Right atrium auricular region (tissue), 2 donors: ENCODE results near the gene UGGT1. TPM values are rescaled to one million over a fixed set of nuclear protein-coding genes. Genes with fewer than 3 reads are reported as not detected.

Source experiments
- DNase-seq: peaks from one replicate; pipeline ENCODE4 v3.0.0-alpha.2; 2019; ENCODE audit warnings: low spot score
- H3K27ac ChIP-seq, 2 donors: fragments of 200-600 bp; sonication (generic); 1 replicate in 1 of 2; 2 replicates in 1 of 2; pipeline ENCODE4 v1.5.1; 2016 to 2019
- H3K27me3 ChIP-seq, 2 donors: fragments of 200-600 bp; sonication (generic); one replicate each; pipeline versions ENCODE4 v1.5.1 to v1.6.0; 2017 to 2019
- H3K36me3 ChIP-seq: fragments of 200-600 bp; sonication (generic); one replicate; pipeline ENCODE4 v1.5.1; 2016
- H3K4me1 ChIP-seq, 2 donors: fragments of 200-600 bp; sonication (generic); one replicate each; pipeline versions ENCODE4 v1.5.1 to v1.6.0; 2017 to 2019
- H3K4me3 ChIP-seq, 2 donors: fragments of 200-600 bp; sonication (generic); 1 replicate in 1 of 2; 2 replicates in 1 of 2; pipeline ENCODE4 v1.5.1; 2017 to 2019; ENCODE audit warnings: mild to moderate bottlenecking in 1 of 2, moderate library complexity in 1 of 2
- H3K9me3 ChIP-seq, 2 donors: fragments of 200-600 bp; sonication (generic); one replicate each; pipeline ENCODE4 v1.5.1; 2019
- CTCF ChIP-seq, 2 donors: fragments of 200-600 bp; sonication (generic); IDR thresholded peaks; one replicate each; pipeline ENCODE4 v1.5.1; 2019; ENCODE audit warnings: antibody characterized with exemption in 2 of 2
- total RNA-seq, 2 donors: library from RNA; depleted of rRNA; stranded (reverse); fragments of >200 nt; gene quantifications; one replicate each; pipeline ENCODE4 v1.1.0, GENCODE V29; 2016

Gene UGGT1
- total RNA-seq, 2 donors from 2014 or later: 33.5 to 47.2 TPM

- no peaks in the 10 kb centered on the region for H3K36me3 ChIP-seq
- TF ChIP-seq CTCF (IDR thresholded peaks at IDR 0.05): no peak
- no peaks in the 10 kb centered on the region for H3K27me3 ChIP-seq
- no peaks in the 10 kb centered on the region for H3K4me1 ChIP-seq
- DNase-seq: no peak
- no peak overlapping the region for H3K4me3 ChIP-seq
- H3K9me3 ChIP-seq: no peaks in the 10 kb centered on the region
- H3K27ac ChIP-seq: no peak overlapping the region
Measured at GRCh38 chr2:128076461-128077106, 14.4 kb upstream of the UGGT1 start.

GRCh38 chr2:128084757-128085156 is 6.2 kb upstream of the UGGT1 start:
- H3K27me3 ChIP-seq: no peaks in the 10 kb centered on the region
- no peak for TF ChIP-seq CTCF (IDR thresholded peaks at IDR 0.05)

GRCh38 chr2:128086244-128086643 is 4.8 kb upstream of the UGGT1 start:
- DNase-seq: no peak
- no peak for TF ChIP-seq CTCF (IDR thresholded peaks at IDR 0.05)
- Histone ChIP-seq H3K27me3 (no peaks in the 10 kb centered on the region), H3K27ac (no peak overlapping the region), H3K9me3 (no peaks in the 10 kb centered on the region), H3K36me3 (no peaks in the 10 kb centered on the region), H3K4me3 (no peak overlapping the region), H3K4me1 (no peaks in the 10 kb centered on the region)

More at GRCh38 chr2:128084757-128085156, 6.2 kb upstream of the UGGT1 start:
- Histone ChIP-seq H3K27ac (no peak overlapping the region), H3K36me3 (no peaks in the 10 kb centered on the region), H3K9me3 (no peaks in the 10 kb centered on the region), H3K4me1 (no peaks in the 10 kb centered on the region), H3K4me3 (no peak overlapping the region)
- no peak for DNase-seq

GRCh38 chr2:128090575-128090944 is 440 bp upstream of the UGGT1 start:
- Histone ChIP-seq H3K4me3 (peak overlapping the region; percentile 80 to 96), H3K27ac (peak overlapping the region; percentile 75 to 86), H3K36me3 (no peaks in the 10 kb centered on the region), H3K27me3 (no peaks in the 10 kb centered on the region), H3K9me3 (no peaks in the 10 kb centered on the region), H3K4me1 (peaks cover 0 to 11% of the 10 kb centered on the region in 2 donors)
- no peak for TF ChIP-seq CTCF (IDR thresholded peaks at IDR 0.05)
- no peak for DNase-seq

- DNase-seq: no peak
- Histone ChIP-seq H3K9me3 (no peaks in the 10 kb centered on the region), H3K4me3 (peak overlapping the region; percentile 80 to 96), H3K27ac (peak overlapping the region; percentile 75 to 86), H3K4me1 (peaks cover 0 to 11% of the 10 kb centered on the region in 2 donors), H3K27me3 (no peaks in the 10 kb centered on the region), H3K36me3 (no peaks in the 10 kb centered on the region)
- no peak for TF ChIP-seq CTCF (IDR thresholded peaks at IDR 0.05)
Measured at GRCh38 chr2:128091726-128092080, 703 bp downstream of the UGGT1 start.

- no peak for DNase-seq
- H3K4me1 ChIP-seq: peaks cover 0 to 11% of the 10 kb centered on the region in 2 donors
- no peak overlapping the region for H3K27ac ChIP-seq
- H3K4me3 ChIP-seq: no peak overlapping the region
- H3K9me3 ChIP-seq: no peaks in the 10 kb centered on the region
- H3K36me3 ChIP-seq: peaks cover 3% of the 10 kb centered on the region
- no peak for TF ChIP-seq CTCF (IDR thresholded peaks at IDR 0.05)
- no peaks in the 10 kb centered on the region for H3K27me3 ChIP-seq
Measured at GRCh38 chr2:128092656-128093055, 1.7 kb downstream of the UGGT1 start.
